ENCODE measurements around the gene CDK12. TPM values are rescaled to one million over a fixed set of nuclear protein-coding genes. Genes with fewer than 3 reads are reported as not detected.

CDK12 gene
- total RNA-seq, 2 donors from 2014 or later: 37.7 to 75.8 TPM

DNA sequence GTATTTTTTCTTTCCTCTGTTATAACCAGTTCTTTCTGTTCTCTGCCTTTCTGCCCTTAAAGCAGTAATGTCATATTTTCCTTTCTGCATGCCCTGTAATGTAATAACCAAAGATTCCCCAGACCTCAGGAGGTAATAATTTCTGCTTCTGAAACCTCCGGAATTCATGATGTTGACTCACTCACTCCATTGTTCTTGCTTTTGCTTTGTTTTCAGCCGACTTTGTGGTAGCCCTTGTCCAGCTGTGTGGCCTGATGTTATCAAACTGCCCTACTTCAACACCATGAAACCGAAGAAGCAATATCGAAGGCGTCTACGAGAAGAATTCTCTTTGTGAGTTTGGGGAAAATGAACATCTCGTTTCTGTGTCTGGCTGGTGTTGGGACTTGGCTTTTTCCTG lies 55.9 kb downstream of the CDK12 start:
- intact Hi-C loops (cut with DNase I): no loop called here
- H3K27ac ChIP-seq: no peak overlapping the region
- H3K4me3 ChIP-seq: no peak overlapping the region
- no peaks in the 10 kb centered on the region for H3K9me3 ChIP-seq
- TF ChIP-seq POLR2AphosphoS5 (IDR thresholded peaks at IDR 0.05): no peak
- TF ChIP-seq, protein P1, sequence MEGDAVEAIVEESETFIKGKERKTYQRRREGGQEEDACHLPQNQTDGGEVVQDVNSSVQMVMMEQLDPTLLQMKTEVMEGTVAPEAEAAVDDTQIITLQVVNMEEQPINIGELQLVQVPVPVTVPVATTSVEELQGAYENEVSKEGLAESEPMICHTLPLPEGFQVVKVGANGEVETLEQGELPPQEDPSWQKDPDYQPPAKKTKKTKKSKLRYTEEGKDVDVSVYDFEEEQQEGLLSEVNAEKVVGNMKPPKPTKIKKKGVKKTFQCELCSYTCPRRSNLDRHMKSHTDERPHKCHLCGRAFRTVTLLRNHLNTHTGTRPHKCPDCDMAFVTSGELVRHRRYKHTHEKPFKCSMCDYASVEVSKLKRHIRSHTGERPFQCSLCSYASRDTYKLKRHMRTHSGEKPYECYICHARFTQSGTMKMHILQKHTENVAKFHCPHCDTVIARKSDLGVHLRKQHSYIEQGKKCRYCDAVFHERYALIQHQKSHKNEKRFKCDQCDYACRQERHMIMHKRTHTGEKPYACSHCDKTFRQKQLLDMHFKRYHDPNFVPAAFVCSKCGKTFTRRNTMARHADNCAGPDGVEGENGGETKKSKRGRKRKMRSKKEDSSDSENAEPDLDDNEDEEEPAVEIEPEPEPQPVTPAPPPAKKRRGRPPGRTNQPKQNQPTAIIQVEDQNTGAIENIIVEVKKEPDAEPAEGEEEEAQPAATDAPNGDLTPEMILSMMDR (IDR thresholded peaks at IDR 0.05): no peak
- no peak for TF ChIP-seq POLR2A (IDR thresholded peaks at IDR 0.05)
- H3K36me3 ChIP-seq: peaks cover 0 to 13% of the 10 kb centered on the region in 2 donors
- no peak for DNase-seq (ENCODE audit: low spot score)
- WGBS: 53% methylated on average over 7 of the region's 7 CpGs
- no peaks in the 10 kb centered on the region for H3K27me3 ChIP-seq (replicated peaks; ENCODE audit: insufficient read depth)
- H3K4me1 ChIP-seq (replicated peaks): no peaks in the 10 kb centered on the region

DNA sequence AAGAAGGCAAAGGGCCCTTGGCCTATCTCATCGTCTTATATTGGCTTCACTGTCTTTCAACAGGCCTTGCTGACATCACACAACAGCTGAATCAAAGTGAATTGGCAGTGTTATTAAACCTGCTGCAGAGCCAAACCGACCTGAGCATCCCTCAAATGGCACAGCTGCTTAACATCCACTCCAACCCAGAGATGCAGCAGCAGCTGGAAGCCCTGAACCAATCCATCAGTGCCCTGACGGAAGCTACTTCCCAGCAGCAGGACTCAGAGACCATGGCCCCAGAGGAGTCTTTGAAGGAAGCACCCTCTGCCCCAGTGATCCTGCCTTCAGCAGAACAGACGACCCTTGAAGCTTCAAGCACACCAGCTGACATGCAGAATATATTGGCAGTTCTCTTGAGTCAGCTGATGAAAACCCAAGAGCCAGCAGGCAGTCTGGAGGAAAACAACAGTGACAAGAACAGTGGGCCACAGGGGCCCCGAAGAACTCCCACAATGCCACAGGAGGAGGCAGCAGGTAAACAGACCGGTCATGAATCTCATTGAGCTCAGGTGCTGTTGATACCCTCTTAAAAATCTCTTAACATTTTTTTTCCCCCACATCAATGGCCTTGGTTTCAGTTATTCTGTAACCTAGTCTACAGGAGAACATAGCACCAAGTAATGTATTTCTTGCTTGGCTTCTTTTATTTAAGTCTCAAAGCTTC lies 64.7 kb downstream of the CDK12 start:
- H3K4me1 ChIP-seq (replicated peaks): no peaks in the 10 kb centered on the region
- H3K9me3 ChIP-seq: no peaks in the 10 kb centered on the region
- intact Hi-C loops (cut with DNase I): no loop called here
- 75% methylated on average over 6 of the region's 6 CpGs for WGBS
- TF ChIP-seq POLR2A (IDR thresholded peaks at IDR 0.05) (no peak), POLR2AphosphoS5 (IDR thresholded peaks at IDR 0.05) (no peak)
- TF ChIP-seq, protein P1 (IDR thresholded peaks at IDR 0.05): no peak
- no peaks in the 10 kb centered on the region for H3K27me3 ChIP-seq (replicated peaks; ENCODE audit: insufficient read depth)
- DNase-seq (ENCODE audit: low spot score): no peak
- no peak overlapping the region for H3K27ac ChIP-seq
- no peak overlapping the region for H3K4me3 ChIP-seq
- peaks cover 0 to 22% of the 10 kb centered on the region in 2 donors for H3K36me3 ChIP-seq

DNA sequence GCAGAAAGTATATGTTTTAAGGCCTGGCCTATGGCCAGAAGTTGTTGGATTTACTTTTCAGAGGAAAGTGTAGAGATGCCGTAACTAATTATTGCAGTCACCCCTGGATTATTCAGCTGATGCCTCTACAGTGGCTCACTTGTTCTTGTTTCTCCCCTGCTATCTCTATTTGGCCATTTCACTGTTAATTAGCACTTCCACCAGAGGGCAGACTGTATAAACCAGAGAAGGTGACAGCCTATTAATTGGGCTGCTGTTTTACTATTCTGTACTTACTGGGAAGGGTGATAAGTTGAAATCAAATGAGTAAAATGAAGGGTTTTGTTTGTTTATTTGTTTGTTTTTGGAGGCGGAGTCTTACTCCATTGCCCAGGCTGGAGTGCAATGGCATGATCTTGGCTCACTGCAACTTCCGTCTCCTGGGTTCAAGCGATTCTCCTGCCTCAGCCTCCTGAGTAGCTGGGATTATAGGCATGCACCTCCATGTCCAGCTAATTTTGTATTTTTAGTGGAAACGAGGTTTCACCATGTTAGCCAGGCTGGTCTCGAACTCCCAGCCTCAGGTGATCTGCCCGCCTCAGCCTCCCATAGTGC lies 66.0 kb downstream of the CDK12 start:
- intact Hi-C loops (cut with DNase I): no loop called here
- Histone ChIP-seq H3K4me1 (replicated peaks) (no peaks in the 10 kb centered on the region), H3K27me3 (replicated peaks; ENCODE audit: insufficient read depth) (no peaks in the 10 kb centered on the region), H3K27ac (no peak overlapping the region), H3K36me3 (peaks cover 0 to 17% of the 10 kb centered on the region in 2 donors), H3K4me3 (no peak overlapping the region), H3K9me3 (no peaks in the 10 kb centered on the region)
- TF ChIP-seq POLR2A (IDR thresholded peaks at IDR 0.05): no peak
- TF ChIP-seq, protein P1 (IDR thresholded peaks at IDR 0.05): peak in 2 of 4 experiments; percentile 60 to 63
- WGBS: 92% methylated on average over 7 of the region's 7 CpGs
- DNase-seq (ENCODE audit: low spot score): no peak

DNA sequence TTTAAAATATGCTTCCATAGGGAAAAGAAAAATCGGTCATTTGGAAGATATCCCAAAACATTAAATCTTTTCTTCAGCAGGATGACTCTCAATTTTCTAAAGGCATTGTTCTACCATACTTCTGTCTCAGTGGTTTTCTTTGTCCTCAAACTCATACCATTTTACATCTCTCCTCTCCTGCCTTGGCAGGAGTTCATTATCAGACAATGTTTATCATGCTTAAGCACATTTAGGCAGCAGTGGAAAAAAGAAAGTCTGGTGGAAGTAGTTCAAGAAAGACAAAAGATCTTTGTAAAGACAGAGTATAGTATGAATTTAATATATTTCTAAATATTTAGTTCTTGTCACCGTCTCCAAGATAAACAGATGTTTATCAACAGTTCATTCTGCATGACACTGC lies 68.2 kb downstream of the CDK12 start:
- intact Hi-C loops (cut with DNase I): no loop called here
- Histone ChIP-seq H3K4me1 (replicated peaks) (no peaks in the 10 kb centered on the region), H3K27me3 (replicated peaks; ENCODE audit: insufficient read depth) (no peaks in the 10 kb centered on the region), H3K27ac (peak overlapping the region in 1 of 2 donors; percentile 18), H3K36me3 (peaks cover 0 to 13% of the 10 kb centered on the region in 2 donors), H3K4me3 (no peak overlapping the region), H3K9me3 (no peaks in the 10 kb centered on the region)
- no peak for TF ChIP-seq POLR2A (IDR thresholded peaks at IDR 0.05)
- TF ChIP-seq POLR2AphosphoS5 (IDR thresholded peaks at IDR 0.05): no peak
- TF ChIP-seq, protein P1 (IDR thresholded peaks at IDR 0.05): no peak
- 17% methylated on average over 2 of the region's 2 CpGs for WGBS
- no peak for DNase-seq (ENCODE audit: low spot score)

DNA sequence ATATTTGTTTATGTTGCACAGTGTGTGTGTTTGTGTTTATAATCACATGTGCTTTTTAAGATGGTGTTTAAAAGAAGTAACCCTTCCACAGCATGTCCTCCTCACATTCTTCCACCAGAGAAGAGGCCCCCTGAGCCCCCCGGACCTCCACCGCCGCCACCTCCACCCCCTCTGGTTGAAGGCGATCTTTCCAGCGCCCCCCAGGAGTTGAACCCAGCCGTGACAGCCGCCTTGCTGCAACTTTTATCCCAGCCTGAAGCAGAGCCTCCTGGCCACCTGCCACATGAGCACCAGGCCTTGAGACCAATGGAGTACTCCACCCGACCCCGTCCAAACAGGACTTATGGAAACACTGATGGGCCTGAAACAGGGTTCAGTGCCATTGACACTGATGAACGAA lies 69.2 kb downstream of the CDK12 start:
- Histone ChIP-seq H3K27me3 (replicated peaks; ENCODE audit: insufficient read depth) (no peaks in the 10 kb centered on the region), H3K36me3 (peaks cover 0 to 13% of the 10 kb centered on the region in 2 donors), H3K9me3 (no peaks in the 10 kb centered on the region), H3K4me3 (no peak overlapping the region), H3K27ac (no peak overlapping the region), H3K4me1 (replicated peaks) (no peaks in the 10 kb centered on the region)
- intact Hi-C loops (cut with DNase I): no loop called here
- 63% methylated on average over 10 of the region's 10 CpGs for WGBS
- TF ChIP-seq POLR2A (IDR thresholded peaks at IDR 0.05) (no peak), POLR2AphosphoS5 (IDR thresholded peaks at IDR 0.05) (no peak)
- TF ChIP-seq, protein P1 (IDR thresholded peaks at IDR 0.05): no peak
- peak; percentile 11 for DNase-seq (ENCODE audit: low spot score)

All from prostate gland (tissue), 2 donors.